Activated CD4-positive, alpha-beta memory T cell treated with anti-CD3 and anti-CD28 coated beads, Interleukin-2, amount 10 ng/mL, durations not matched to agents 7 days and 5 days (primary cell): ENCODE data around the gene AP3D1. TPM values are rescaled to one million over a fixed set of nuclear protein-coding genes. Genes with fewer than 3 reads are reported as not detected.
"Not testable (repeated sequence)": the region's sequence is repeated elsewhere in the genome, so short reads cannot be mapped to it uniquely, and the experiment has no call there.

Experiments used
- CTCF ChIA-PET: fragments of 350-600 bp; sonication (Branson Sonifier 250); formaldehyde crosslinking; loops from one replicate; lab custom pipeline; 2021; ENCODE audit warnings: antibody characterized with exemption, inconsistent platforms; lab: Charles Lee
- POLR2A ChIA-PET: fragments of 350-600 bp; sonication (Branson Sonifier 250); formaldehyde crosslinking; loops from one replicate; lab custom pipeline; 2021; ENCODE audit warnings: antibody characterized with exemption; lab: Charles Lee
- DNase-seq: peaks from one replicate; pipeline ENCODE4 v3.0.0-alpha.2; 2020
- H3K27ac Mint-ChIP-seq: one replicate; pipeline ENCODE4 v1.8.0; 2021; ENCODE audit warnings: mild to moderate bottlenecking, mixed read lengths
- H3K27me3 Mint-ChIP-seq: one replicate; pipeline ENCODE4 v1.8.0; 2021; ENCODE audit warnings: mixed read lengths
- H3K36me3 Mint-ChIP-seq: one replicate; pipeline ENCODE4 v1.8.0; 2021; ENCODE audit warnings: low read depth, mixed read lengths
- H3K4me1 Mint-ChIP-seq: one replicate; pipeline ENCODE4 v1.8.0; 2021; ENCODE audit warnings: mixed read lengths
- H3K4me3 Mint-ChIP-seq: one replicate; pipeline ENCODE4 v1.8.0; 2021; ENCODE audit warnings: mild to moderate bottlenecking, mixed read lengths
- H3K9me3 Mint-ChIP-seq: one replicate; pipeline ENCODE4 v1.8.0; 2021; ENCODE audit warnings: mixed read lengths
- total RNA-seq, 2 experiments: library from RNA; stranded (reverse); gene quantifications; one replicate each; pipeline ENCODE4 v1.2.3, GENCODE V29; 2021

The AP3D1 gene
- 100 to 1,000 TPM; 104 to 105 TPM for total RNA-seq

DNA sequence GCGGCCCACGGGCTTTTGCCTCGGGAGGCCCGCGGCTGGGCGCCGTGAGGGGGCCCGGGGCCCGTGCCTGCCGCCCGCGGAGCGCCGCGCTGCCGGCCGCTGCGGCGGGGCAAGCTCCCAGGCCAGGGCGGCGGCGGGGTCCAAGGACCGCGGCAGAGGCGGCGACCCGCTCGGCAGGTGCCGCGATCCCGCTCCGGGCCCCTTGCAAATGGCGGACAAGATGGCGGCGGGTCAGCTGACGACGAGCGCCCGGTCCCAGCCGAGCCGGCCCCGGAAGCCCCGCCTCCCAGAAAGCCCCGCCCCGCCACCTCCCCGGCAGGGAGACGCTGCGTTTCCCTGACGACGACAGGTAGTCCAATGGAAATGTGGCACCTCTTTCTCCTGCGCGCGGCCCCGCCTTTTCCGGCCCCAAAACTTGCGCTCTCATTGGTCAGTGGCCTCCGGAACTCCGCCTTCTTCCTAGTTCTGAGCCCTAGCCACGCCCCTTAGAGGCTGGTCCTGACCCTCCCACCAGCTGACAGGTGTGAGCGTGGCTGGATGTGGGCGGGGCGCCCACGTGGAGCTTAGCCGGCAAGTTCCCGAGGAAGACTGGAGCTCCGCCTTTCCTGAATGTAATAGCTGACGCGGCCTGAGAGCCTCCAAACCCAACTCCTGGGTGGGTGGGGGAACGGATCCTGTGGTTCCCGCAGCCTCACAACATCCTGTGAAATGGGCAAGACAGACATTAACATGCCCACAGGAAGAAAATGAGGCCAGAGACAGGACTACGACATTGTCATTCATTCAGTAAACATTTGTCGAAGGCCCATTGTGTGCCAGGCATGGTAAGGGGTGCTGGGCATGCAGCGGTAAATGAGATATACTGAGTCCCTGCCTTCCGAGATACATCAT is at the start of gene AP3D1:
Gene AP3D1, minus strand, starts transcription at position 228 of the 891 bp plus-strand sequence. CDS start 232 bp downstream, outside the sequence.
- Mint-ChIP-seq H3K27ac (peak within 1 kb of the TSS; percentile 73), H3K4me1 (peaks cover 54% of the 10 kb centered on the region), H3K4me3 (peak within 1 kb of the TSS; percentile 72), H3K27me3 (no peaks in the 10 kb centered on the region), H3K9me3 (no peaks in the 10 kb centered on the region), H3K36me3 (peaks cover 16% of the 10 kb centered on the region)
- peak; percentile 100 for DNase-seq
- CTCF ChIA-PET, result interaction anchor here (0.5 to 1.8 kb wide), 12 partner anchors 10 to 486 kb away, joined by 3 to 5 read pairs (median 3); partner anchors contain the start of genes DOT1L, IZUMO4, MOB3A and PLEKHJ1
- POLR2A ChIA-PET, result interaction anchor here (0.7 to 2.2 kb wide), 16 partner anchors 10 to 327 kb away, joined by 3 to 13 read pairs (median 3); partner anchors contain the start of genes DOT1L, GADD45B, LMNB2 and LSM7

- H3K36me3 Mint-ChIP-seq, result peaks cover 21% of the 10 kb centered on the region
- CTCF ChIA-PET, H3K4me3 Mint-ChIP-seq, H3K27me3 Mint-ChIP-seq, POLR2A ChIA-PET, H3K27ac Mint-ChIP-seq, H3K9me3 Mint-ChIP-seq, DNase-seq, H3K4me1 Mint-ChIP-seq: not testable (repeated sequence)
Measured at GRCh38 chr19:2200624-2201294, 49.4 kb upstream of the AP3D1 start.

GRCh38 chr19:2199861-2200623 is 48.7 kb upstream of the AP3D1 start:
- ChIA-PET POLR2A (no interaction called here), CTCF (no interaction called here)
- Mint-ChIP-seq H3K9me3 (no peaks in the 10 kb centered on the region), H3K4me1 (no peaks in the 10 kb centered on the region), H3K27me3 (no peaks in the 10 kb centered on the region), H3K27ac (no peak overlapping the region), H3K4me3 (no peak overlapping the region), H3K36me3 (peaks cover 18% of the 10 kb centered on the region)
- no peak for DNase-seq

DNA sequence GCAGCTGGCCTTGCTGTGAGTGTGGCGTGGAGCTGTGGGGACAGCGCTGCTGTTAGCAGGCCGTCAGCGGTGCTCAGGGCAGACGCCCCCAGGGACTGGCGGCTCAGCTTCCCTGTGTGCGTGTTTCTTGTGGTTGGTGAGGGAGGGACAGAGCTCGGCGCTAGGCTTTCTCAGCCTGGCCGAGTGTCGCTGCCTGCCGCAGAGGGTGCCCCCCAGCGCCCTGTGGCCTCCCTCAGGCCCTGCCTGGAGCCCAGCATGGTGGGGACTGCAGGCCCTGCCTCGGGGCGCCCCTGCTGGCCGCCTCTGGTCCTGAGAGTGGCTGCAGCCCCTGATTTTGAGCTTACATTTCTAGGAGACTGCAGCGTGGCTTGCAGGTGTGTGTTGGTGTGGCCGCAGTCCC is 47.8 kb upstream of the AP3D1 start:
- CTCF ChIA-PET, result no interaction called here
- Mint-ChIP-seq H3K27me3 (no peaks in the 10 kb centered on the region), H3K36me3 (peaks cover 15% of the 10 kb centered on the region), H3K9me3 (no peaks in the 10 kb centered on the region), H3K4me1 (no peaks in the 10 kb centered on the region), H3K4me3 (no peak overlapping the region), H3K27ac (no peak overlapping the region)
- POLR2A ChIA-PET, result interaction anchor here (0.5 kb wide), 1 partner anchor 303 kb away, joined by 3 read pairs; no protein-coding TSS in a partner anchor
- DNase-seq, result no peak

DNA sequence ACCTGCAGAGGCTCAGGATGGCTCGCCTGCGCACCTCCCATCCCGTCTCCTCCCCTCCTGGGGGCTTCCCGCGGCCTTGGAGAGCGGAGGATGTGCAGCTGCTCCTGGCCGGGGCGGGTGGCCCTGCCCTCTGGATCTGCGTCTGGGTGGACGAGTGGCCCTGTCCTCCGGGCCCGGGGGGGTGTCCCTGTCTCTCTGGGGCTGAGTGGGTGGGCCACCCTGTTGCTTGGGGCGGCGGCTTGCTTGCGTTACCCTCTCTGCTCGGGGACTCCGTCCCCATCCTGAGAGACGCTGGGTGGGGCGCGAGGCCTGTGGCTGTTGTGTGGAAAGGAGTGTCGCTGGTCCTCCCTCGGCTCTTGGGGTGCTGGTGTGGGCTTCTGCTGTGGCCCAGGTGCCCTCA is 47.0 kb upstream of the AP3D1 start:
- Mint-ChIP-seq H3K36me3 (peaks cover 14% of the 10 kb centered on the region), H3K4me1 (no peaks in the 10 kb centered on the region), H3K27ac (no peak overlapping the region), H3K4me3 (no peak overlapping the region), H3K9me3 (no peaks in the 10 kb centered on the region), H3K27me3 (no peaks in the 10 kb centered on the region)
- ChIA-PET CTCF (no interaction called here), POLR2A (no interaction called here)
- DNase-seq, result no peak

GRCh38 chr19:2197270-2197669 is 45.9 kb upstream of the AP3D1 start:
- Mint-ChIP-seq H3K9me3 (no peaks in the 10 kb centered on the region), H3K27me3 (no peaks in the 10 kb centered on the region), H3K36me3 (peaks cover 20% of the 10 kb centered on the region), H3K4me1 (no peaks in the 10 kb centered on the region), H3K27ac (no peak overlapping the region), H3K4me3 (no peak overlapping the region)
- ChIA-PET CTCF (no interaction called here), POLR2A (no interaction called here)
- DNase-seq, result no peak

GRCh38 chr19:2195914-2196313 is 44.5 kb upstream of the AP3D1 start:
- Mint-ChIP-seq H3K27me3 (no peaks in the 10 kb centered on the region), H3K27ac (no peak overlapping the region), H3K36me3 (peaks cover 25% of the 10 kb centered on the region), H3K9me3 (no peaks in the 10 kb centered on the region), H3K4me3 (no peak overlapping the region), H3K4me1 (peaks cover 7% of the 10 kb centered on the region)
- ChIA-PET CTCF (no interaction called here), POLR2A (no interaction called here)
- no peak for DNase-seq

DNA sequence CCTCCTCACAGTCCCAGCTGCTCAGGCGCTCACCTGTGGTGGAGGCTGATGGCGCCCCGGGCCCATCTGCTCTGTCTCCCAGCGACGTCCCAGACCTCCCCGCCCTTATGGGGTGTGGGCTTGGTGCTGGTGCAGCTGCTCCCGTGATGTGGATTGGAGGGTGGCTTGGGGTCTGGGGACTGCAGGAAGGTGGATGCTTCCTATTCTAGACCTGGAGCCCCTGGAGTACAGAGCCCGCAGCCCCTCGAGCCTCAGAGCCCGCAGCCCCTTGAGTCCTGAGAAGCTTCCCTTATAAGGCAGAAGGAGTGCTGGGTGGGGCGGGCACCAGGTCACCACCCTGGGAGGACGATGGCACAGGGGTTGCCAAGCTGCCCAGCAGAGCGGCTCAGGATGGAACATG is 44.0 kb upstream of the AP3D1 start:
- H3K27ac Mint-ChIP-seq, result no peak overlapping the region
- ChIA-PET CTCF (no interaction called here), POLR2A (no interaction called here)
- DNase-seq, result no peak
- H3K4me3 Mint-ChIP-seq, result no peak overlapping the region
- H3K36me3 Mint-ChIP-seq, result peaks cover 30% of the 10 kb centered on the region
- no peaks in the 10 kb centered on the region for H3K27me3 Mint-ChIP-seq
- peaks cover 8% of the 10 kb centered on the region for H3K4me1 Mint-ChIP-seq
- H3K9me3 Mint-ChIP-seq, result no peaks in the 10 kb centered on the region

- ChIA-PET POLR2A (no interaction called here), CTCF (no interaction called here)
- H3K27ac Mint-ChIP-seq, result no peak overlapping the region
- H3K27me3 Mint-ChIP-seq, result no peaks in the 10 kb centered on the region
- no peaks in the 10 kb centered on the region for H3K9me3 Mint-ChIP-seq
- DNase-seq, result no peak
- peaks cover 32% of the 10 kb centered on the region for H3K36me3 Mint-ChIP-seq
- peaks cover 8% of the 10 kb centered on the region for H3K4me1 Mint-ChIP-seq
- H3K4me3 Mint-ChIP-seq, result no peak overlapping the region
Measured at GRCh38 chr19:2194513-2195078, 43.2 kb upstream of the AP3D1 start.

GRCh38 chr19:2193807-2194206 is 42.4 kb upstream of the AP3D1 start:
- Mint-ChIP-seq H3K36me3 (peaks cover 35% of the 10 kb centered on the region), H3K4me3 (no peak overlapping the region), H3K9me3 (no peaks in the 10 kb centered on the region), H3K27me3 (no peaks in the 10 kb centered on the region), H3K27ac (no peak overlapping the region), H3K4me1 (peaks cover 8% of the 10 kb centered on the region)
- ChIA-PET POLR2A (no interaction called here), CTCF (no interaction called here)
- no peak for DNase-seq

- H3K4me3 Mint-ChIP-seq, result no peak overlapping the region
- ChIA-PET POLR2A (no interaction called here), CTCF (no interaction called here)
- H3K9me3 Mint-ChIP-seq, result no peaks in the 10 kb centered on the region
- H3K36me3 Mint-ChIP-seq, result peaks cover 35% of the 10 kb centered on the region
- no peak overlapping the region for H3K27ac Mint-ChIP-seq
- H3K4me1 Mint-ChIP-seq, result peaks cover 8% of the 10 kb centered on the region
- no peak for DNase-seq
- no peaks in the 10 kb centered on the region for H3K27me3 Mint-ChIP-seq
Measured at GRCh38 chr19:2192862-2193261, 41.5 kb upstream of the AP3D1 start.

DNA sequence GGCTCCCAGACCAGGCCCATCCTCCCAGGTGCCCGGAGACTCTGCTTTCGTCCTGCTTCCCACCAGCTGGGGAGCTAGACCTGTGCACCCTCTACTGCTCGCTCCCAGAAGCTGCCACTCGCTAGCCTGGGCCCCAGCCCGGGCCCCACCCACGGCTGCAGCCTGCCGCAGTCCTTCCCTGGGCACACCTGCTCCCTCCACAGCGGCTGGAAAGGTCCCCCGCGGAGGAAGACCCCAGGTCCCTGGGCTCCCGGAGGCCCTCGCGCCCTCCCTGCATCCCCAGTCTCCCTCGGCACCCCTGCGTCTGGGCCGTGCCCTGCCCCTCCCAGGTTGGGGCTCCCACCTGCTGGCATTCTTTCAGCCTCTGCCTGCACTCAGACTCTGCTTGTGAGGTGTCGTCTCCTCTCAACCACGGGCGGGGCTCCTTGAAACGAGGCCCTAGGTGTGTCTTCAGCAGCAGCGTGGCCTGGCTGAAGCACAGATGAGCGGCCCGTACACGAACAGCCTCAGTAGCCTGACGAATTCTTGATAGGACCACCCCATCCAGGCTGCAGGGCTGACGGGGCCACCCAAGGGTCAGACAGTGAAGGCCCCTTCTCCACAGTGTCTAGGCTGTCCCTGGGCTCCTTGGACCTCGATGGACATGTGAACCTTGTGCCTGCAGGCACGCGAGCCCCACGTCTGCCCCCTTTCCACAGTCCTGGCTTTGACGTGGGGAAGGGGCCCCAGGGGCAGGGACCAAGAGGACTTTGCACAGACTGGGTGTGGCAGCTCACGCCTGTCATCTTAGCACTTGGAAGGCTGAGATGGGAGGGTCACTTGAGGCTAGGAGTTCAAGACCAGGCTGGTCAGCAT is 40.3 kb upstream of the AP3D1 start:
- CTCF ChIA-PET, result no interaction called here
- POLR2A ChIA-PET, result no interaction called here

More for the DNA sequence above, 40.3 kb upstream of the AP3D1 start:
- H3K9me3 Mint-ChIP-seq, result no peaks in the 10 kb centered on the region
- peaks cover 32% of the 10 kb centered on the region for H3K36me3 Mint-ChIP-seq
- DNase-seq, result no peak
- no peak overlapping the region for H3K4me3 Mint-ChIP-seq
- peaks cover 9% of the 10 kb centered on the region for H3K4me1 Mint-ChIP-seq
- no peak overlapping the region for H3K27ac Mint-ChIP-seq
- H3K27me3 Mint-ChIP-seq, result no peaks in the 10 kb centered on the region
